GM18498 (cell line): ENCODE data around the gene APBA2.
"Not testable (repeated sequence)": the region's sequence is repeated elsewhere in the genome, so short reads cannot be mapped to it uniquely, and the experiment has no call there.

Source experiments
- ATAC-seq: cut with Tn5 transposase; IDR thresholded peaks from one replicate; pipeline ENCODE4 v1.9.1; 2021; ENCODE audit warnings: mild to moderate bottlenecking, moderate library complexity; ENCODE audit not compliant: unreplicated experiment

Gene APBA2

GRCh38 chr15:28885630-28886430 is at the start of gene APBA2:
TSS of gene APBA2 (plus strand) at chr15:28885974. CDS start at chr15:29053885, 167,911 bp downstream.
- ATAC-seq, result no peak

- not testable (repeated sequence) for ATAC-seq
Measured at GRCh38 chr15:28840285-28840684, 45.5 kb upstream of the APBA2 start.

- not testable (repeated sequence) for ATAC-seq
Measured at GRCh38 chr15:28842210-28842609, 43.6 kb upstream of the APBA2 start.

- ATAC-seq, result not testable (repeated sequence)
Measured at GRCh38 chr15:28843520-28843919, 42.3 kb upstream of the APBA2 start.

- ATAC-seq, result not testable (repeated sequence)
Measured at GRCh38 chr15:28844147-28844546, 41.6 kb upstream of the APBA2 start.

GRCh38 chr15:28847247-28847646 is 38.5 kb upstream of the APBA2 start:
- not testable (repeated sequence) for ATAC-seq

GRCh38 chr15:28847959-28848358 is 37.8 kb upstream of the APBA2 start:
- ATAC-seq, result not testable (repeated sequence)

- ATAC-seq, result not testable (repeated sequence)
Measured at GRCh38 chr15:28848521-28848920, 37.3 kb upstream of the APBA2 start, which contains the start of gene GOLGA6L7. TSS of gene GOLGA6L7 (minus strand) at chr15:28848644. CDS start at chr15:28848549, 95 bp downstream.

GRCh38 chr15:28849271-28849670 is 36.5 kb upstream of the APBA2 start:
- ATAC-seq, result not testable (repeated sequence)

GRCh38 chr15:28849766-28850165 is 36.0 kb upstream of the APBA2 start:
- not testable (repeated sequence) for ATAC-seq

- ATAC-seq, result not testable (repeated sequence)
Measured at GRCh38 chr15:28853654-28854053, 32.1 kb upstream of the APBA2 start.

- not testable (repeated sequence) for ATAC-seq
Measured at GRCh38 chr15:28854578-28854977, 31.2 kb upstream of the APBA2 start.

GRCh38 chr15:28861031-28861534 is 24.7 kb upstream of the APBA2 start:
- ATAC-seq, result no peak

- ATAC-seq, result not testable (repeated sequence)
Measured at GRCh38 chr15:28861589-28862293, 24.0 kb upstream of the APBA2 start.

GRCh38 chr15:28868744-28869345 is 16.9 kb upstream of the APBA2 start:
- ATAC-seq, result no peak

- ATAC-seq, result no peak
Measured at GRCh38 chr15:28871168-28871567, 14.6 kb upstream of the APBA2 start.

GRCh38 chr15:28873006-28873405 is 12.8 kb upstream of the APBA2 start:
- no peak for ATAC-seq

- no peak for ATAC-seq
Measured at GRCh38 chr15:28873585-28874190, 12.1 kb upstream of the APBA2 start.

GRCh38 chr15:28875461-28876000 is 10.2 kb upstream of the APBA2 start:
- ATAC-seq, result no peak

- no peak for ATAC-seq
Measured at GRCh38 chr15:28876131-28876844, 9.5 kb upstream of the APBA2 start.
